GM12878 (cell line): ENCODE measurements around the gene KLHL26.

ENCODE experiments used
- SMAD1 ChIP-seq: fragments of 450-650 bp; IDR thresholded peaks from 2 replicates; pipeline ENCODE4 v1.6.1; 2018; ENCODE audit warnings: mild to moderate bottlenecking, low read depth; ENCODE audit not compliant: partially characterized antibody
- YY1 ChIP-seq: IDR thresholded peaks from 2 replicates; pipeline ENCODE4 v1.6.1; 2011; ENCODE audit warnings: low read depth, mild to moderate bottlenecking, low read length
- TF ChIP-seq, protein P1 (sequence below), 3 experiments: IDR thresholded peaks in 2 of 3; conservative IDR thresholded peaks in 1 of 3; 2 replicates each; pipeline ENCODE4 v1.5.1; 2011; ENCODE audit warnings: low read depth in 3 of 3, low read length in 3 of 3, mild to moderate bottlenecking in 3 of 3, control low read depth in 2 of 3, moderate library complexity in 2 of 3, inconsistent platforms in 1 of 3, mixed read lengths in 1 of 3; ENCODE audit not compliant: control insufficient read depth in 2 of 3, insufficient read depth in 1 of 3; ENCODE audit errors: extremely low read depth in 1 of 3

- TF ChIP-seq SMAD1 (no peak), YY1 (no peak)
- TF ChIP-seq, protein P1, sequence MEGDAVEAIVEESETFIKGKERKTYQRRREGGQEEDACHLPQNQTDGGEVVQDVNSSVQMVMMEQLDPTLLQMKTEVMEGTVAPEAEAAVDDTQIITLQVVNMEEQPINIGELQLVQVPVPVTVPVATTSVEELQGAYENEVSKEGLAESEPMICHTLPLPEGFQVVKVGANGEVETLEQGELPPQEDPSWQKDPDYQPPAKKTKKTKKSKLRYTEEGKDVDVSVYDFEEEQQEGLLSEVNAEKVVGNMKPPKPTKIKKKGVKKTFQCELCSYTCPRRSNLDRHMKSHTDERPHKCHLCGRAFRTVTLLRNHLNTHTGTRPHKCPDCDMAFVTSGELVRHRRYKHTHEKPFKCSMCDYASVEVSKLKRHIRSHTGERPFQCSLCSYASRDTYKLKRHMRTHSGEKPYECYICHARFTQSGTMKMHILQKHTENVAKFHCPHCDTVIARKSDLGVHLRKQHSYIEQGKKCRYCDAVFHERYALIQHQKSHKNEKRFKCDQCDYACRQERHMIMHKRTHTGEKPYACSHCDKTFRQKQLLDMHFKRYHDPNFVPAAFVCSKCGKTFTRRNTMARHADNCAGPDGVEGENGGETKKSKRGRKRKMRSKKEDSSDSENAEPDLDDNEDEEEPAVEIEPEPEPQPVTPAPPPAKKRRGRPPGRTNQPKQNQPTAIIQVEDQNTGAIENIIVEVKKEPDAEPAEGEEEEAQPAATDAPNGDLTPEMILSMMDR (IDR thresholded peaks at IDR 0.05 in 2 of 3, conservative IDR thresholded peaks at IDR 0.05 in 1 of 3; ENCODE audit: control insufficient read depth in 2 of 3, extremely low read depth in 1 of 3, insufficient read depth in 1 of 3, low read depth in 3 of 3, low read length in 3 of 3), result no peak
Observed at GRCh38 chr19:18666317-18666716, 29.5 kb downstream of the KLHL26 start.
